HG03064 (cell line): ENCODE data around the gene SMAP1.

Experiments
- ATAC-seq: cut with Tn5 transposase; IDR thresholded peaks from one replicate; pipeline ENCODE4 v1.9.1; 2021; ENCODE audit warnings: low read depth; ENCODE audit not compliant: unreplicated experiment

SMAP1 gene

GRCh38 chr6:70667711-70668498, at the start of gene SMAP1:
Gene SMAP1 (plus strand): TSS chr6:70667883. CDS start chr6:70668024, 141 bp downstream.
- ATAC-seq: peak; percentile 88

GRCh38 chr6:70620746-70621145, 46.9 kb upstream of the SMAP1 start:
- ATAC-seq: no peak

- ATAC-seq: no peak
These were observed 45.2 kb upstream of the SMAP1 start for GRCh38 chr6:70622461-70622860.

GRCh38 chr6:70625436-70625835, 42.2 kb upstream of the SMAP1 start:
- ATAC-seq: no peak

GRCh38 chr6:70627500-70628254, 40.0 kb upstream of the SMAP1 start:
- ATAC-seq: no peak

GRCh38 chr6:70629929-70630328, 37.8 kb upstream of the SMAP1 start:
- no peak for ATAC-seq

- ATAC-seq: no peak
These were observed 33.8 kb upstream of the SMAP1 start for GRCh38 chr6:70633870-70634269.

- no peak for ATAC-seq
These were observed 31.1 kb upstream of the SMAP1 start for GRCh38 chr6:70636596-70636995.

- ATAC-seq: no peak
These were observed 29.2 kb upstream of the SMAP1 start for GRCh38 chr6:70638468-70638867.

- no peak for ATAC-seq
These were observed 16.3 kb upstream of the SMAP1 start for GRCh38 chr6:70651326-70651905.

GRCh38 chr6:70652216-70652615, 15.5 kb upstream of the SMAP1 start:
- ATAC-seq: no peak

GRCh38 chr6:70657706-70658105, 10.0 kb upstream of the SMAP1 start:
- ATAC-seq: no peak

- ATAC-seq: no peak
These were observed 3.7 kb upstream of the SMAP1 start for GRCh38 chr6:70663881-70664466.

- no peak for ATAC-seq
These were observed 977 bp upstream of the SMAP1 start for GRCh38 chr6:70666706-70667105.

- ATAC-seq: no peak
These were observed 400 bp upstream of the SMAP1 start for GRCh38 chr6:70667256-70667710.

GRCh38 chr6:70668499-70668812, 773 bp downstream of the SMAP1 start:
- no peak for ATAC-seq

- no peak for ATAC-seq
These were observed 1.4 kb downstream of the SMAP1 start for GRCh38 chr6:70669133-70669532.

GRCh38 chr6:70672549-70672948, 4.9 kb downstream of the SMAP1 start:
- no peak for ATAC-seq

GRCh38 chr6:70673054-70673453, 5.4 kb downstream of the SMAP1 start:
- ATAC-seq: no peak

GRCh38 chr6:70673601-70674000, 5.9 kb downstream of the SMAP1 start:
- no peak for ATAC-seq

GRCh38 chr6:70675822-70676221, 8.1 kb downstream of the SMAP1 start:
- no peak for ATAC-seq
